Endothelial cell (in vitro differentiated cells): ENCODE data around the gene MLLT6. TPM values are rescaled to one million over a fixed set of nuclear protein-coding genes. Genes with fewer than 3 reads are reported as not detected.

Experiments
- DNase-seq: peaks from one replicate; pipeline ENCODE4 v3.0.0; 2021; ENCODE audit warnings: low spot score
- H3K27ac Mint-ChIP-seq: one replicate; pipeline ENCODE4 v1.8.0; 2021; ENCODE audit warnings: mixed read lengths, inconsistent platforms; ENCODE audit not compliant: unreplicated experiment
- H3K27me3 Mint-ChIP-seq: one replicate; pipeline ENCODE4 v1.8.0; 2021; ENCODE audit warnings: mild to moderate bottlenecking, moderate library complexity, mixed read lengths, inconsistent platforms; ENCODE audit not compliant: unreplicated experiment
- H3K36me3 Mint-ChIP-seq: one replicate; pipeline ENCODE4 v1.8.0; 2021; ENCODE audit warnings: mild to moderate bottlenecking, low read depth, mixed read lengths, inconsistent platforms; ENCODE audit not compliant: unreplicated experiment
- H3K4me1 Mint-ChIP-seq: one replicate; pipeline ENCODE4 v1.8.0; 2021; ENCODE audit warnings: mild to moderate bottlenecking, mixed read lengths, inconsistent platforms; ENCODE audit not compliant: unreplicated experiment
- H3K4me3 Mint-ChIP-seq: one replicate; pipeline ENCODE4 v1.8.0; 2021; ENCODE audit warnings: mild to moderate bottlenecking, mixed read lengths, inconsistent platforms; ENCODE audit not compliant: unreplicated experiment
- H3K9me3 Mint-ChIP-seq: one replicate; pipeline ENCODE4 v1.8.0; 2021; ENCODE audit warnings: mixed read lengths, inconsistent platforms; ENCODE audit not compliant: unreplicated experiment
- CTCF ChIP-seq: fragments of 200-600 bp; sonication (generic); IDR thresholded peaks from one replicate; pipeline ENCODE4 v1.5.0; 2021; ENCODE audit warnings: antibody characterized with exemption; ENCODE audit not compliant: unreplicated experiment
- total RNA-seq: library from RNA; stranded (reverse); fragmentation: NEBNext Ultra II Directional; extraction: Animal tissue kit (Norgen Biotek cat#: 25700); gene quantifications from one replicate; pipeline ENCODE4 v1.2.1, GENCODE V29; 2021; ENCODE audit not compliant: unreplicated experiment

The MLLT6 gene
- total RNA-seq, 1 donor from 2014 or later, result 33.8 TPM

- Mint-ChIP-seq H3K27ac (no peak overlapping the region), H3K9me3 (no peaks in the 10 kb centered on the region), H3K27me3 (peaks cover 17% of the 10 kb centered on the region), H3K4me3 (no peak overlapping the region), H3K36me3 (no peaks in the 10 kb centered on the region), H3K4me1 (no peaks in the 10 kb centered on the region)
- no peak for TF ChIP-seq CTCF
- DNase-seq, result no peak
Measured at GRCh38 chr17:38659415-38659814, 45.7 kb upstream of the MLLT6 start.

DNA sequence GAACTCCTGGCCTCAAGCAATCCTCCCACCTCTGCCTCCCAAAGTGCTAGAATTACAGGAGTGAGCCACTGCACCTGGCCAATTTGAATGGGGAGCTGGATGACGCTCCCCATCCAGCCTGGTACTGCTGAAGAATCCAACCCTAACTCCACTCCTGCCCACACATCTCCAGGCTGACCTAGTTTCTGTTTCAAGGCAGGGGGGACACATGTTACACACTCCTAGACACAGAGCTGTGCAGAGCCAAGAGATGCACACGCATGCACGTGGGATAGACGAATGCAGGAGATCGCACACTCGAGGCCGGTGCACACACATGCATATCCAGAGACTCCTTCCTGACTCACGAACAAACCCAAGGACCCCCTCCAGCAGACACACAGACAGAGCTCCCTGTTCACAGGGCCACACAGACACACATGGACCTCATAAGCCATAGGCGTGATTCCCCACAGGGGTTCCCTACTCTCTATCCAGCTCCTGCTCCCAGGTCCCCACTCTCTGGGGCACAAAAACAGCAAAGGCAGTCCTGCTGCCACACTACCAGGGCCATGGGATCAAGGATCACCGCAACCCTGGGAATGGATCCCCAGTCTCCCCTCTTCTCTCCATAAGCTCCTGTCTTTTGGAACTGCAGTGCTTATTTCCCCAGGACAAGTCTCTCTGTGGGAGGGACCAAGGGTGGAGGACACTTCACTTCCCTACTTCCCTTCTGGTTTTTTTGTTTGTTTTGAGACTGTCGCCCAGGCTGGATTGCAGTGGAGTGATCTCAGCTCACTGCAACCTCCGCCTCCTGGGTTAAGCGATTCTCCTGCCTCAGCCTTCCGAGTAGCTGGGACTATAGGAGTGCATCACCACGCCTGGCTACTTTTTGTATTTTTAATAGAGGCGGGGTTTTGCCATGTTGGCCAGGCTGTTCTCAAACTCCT is 44.7 kb upstream of the MLLT6 start:
- Mint-ChIP-seq H3K9me3 (no peaks in the 10 kb centered on the region), H3K4me3 (no peak overlapping the region), H3K4me1 (no peaks in the 10 kb centered on the region), H3K27ac (no peak overlapping the region), H3K27me3 (peaks cover 21% of the 10 kb centered on the region), H3K36me3 (no peaks in the 10 kb centered on the region)
- no peak for TF ChIP-seq CTCF
- no peak for DNase-seq

DNA sequence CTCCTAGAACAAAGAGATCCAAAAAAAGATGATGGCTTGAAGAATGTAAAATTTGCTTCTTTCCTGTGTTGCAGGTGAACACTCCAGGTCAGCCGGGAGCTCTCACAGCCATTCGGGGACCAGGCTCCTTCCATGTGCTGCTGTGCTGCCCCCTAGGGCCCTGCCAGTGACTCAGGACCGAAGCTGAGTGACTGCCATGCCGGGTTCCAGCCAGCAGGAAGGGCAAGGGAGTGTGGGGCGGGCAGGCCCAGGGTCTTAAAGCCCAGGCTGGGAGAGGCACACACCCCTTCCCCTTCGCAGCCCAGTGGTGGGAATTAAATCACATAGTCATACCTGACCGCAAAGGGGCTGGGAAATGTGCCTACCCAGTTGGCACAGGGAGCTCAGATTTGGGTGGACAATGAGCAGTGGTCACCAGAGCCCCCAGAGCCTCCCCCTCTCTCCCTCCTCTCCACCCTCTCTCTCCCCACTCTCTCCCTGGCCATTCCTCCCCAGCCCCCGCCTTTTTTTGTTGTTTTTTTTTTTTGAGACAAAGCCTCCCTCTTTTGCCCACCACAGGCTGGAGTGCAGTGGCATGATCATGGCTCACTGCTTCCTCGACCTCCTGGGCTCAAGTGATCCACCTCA is 41.8 kb upstream of the MLLT6 start:
- no peak overlapping the region for H3K4me3 Mint-ChIP-seq
- H3K9me3 Mint-ChIP-seq, result no peaks in the 10 kb centered on the region
- peaks cover 29% of the 10 kb centered on the region for H3K27me3 Mint-ChIP-seq
- peak; percentile 49 for TF ChIP-seq CTCF
- H3K27ac Mint-ChIP-seq, result no peak overlapping the region
- H3K4me1 Mint-ChIP-seq, result no peaks in the 10 kb centered on the region
- no peaks in the 10 kb centered on the region for H3K36me3 Mint-ChIP-seq
- peak; percentile 85 for DNase-seq

- no peak overlapping the region for H3K27ac Mint-ChIP-seq
- H3K36me3 Mint-ChIP-seq, result no peaks in the 10 kb centered on the region
- TF ChIP-seq CTCF, result no peak
- H3K4me1 Mint-ChIP-seq, result no peaks in the 10 kb centered on the region
- no peak for DNase-seq
- H3K9me3 Mint-ChIP-seq, result no peaks in the 10 kb centered on the region
- no peak overlapping the region for H3K4me3 Mint-ChIP-seq
- peaks cover 33% of the 10 kb centered on the region for H3K27me3 Mint-ChIP-seq
Measured at GRCh38 chr17:38663964-38664644, 41.0 kb upstream of the MLLT6 start.
